HUES48 (cell line): ENCODE results near the gene CDCA8.

Experiments used
- H3K27ac ChIP-seq: one replicate; pipeline ENCODE4 v1.7.0; 2013; ENCODE audit warnings: low read depth, low read length, inconsistent platforms
- H3K27me3 ChIP-seq: 2 replicates; pipeline ENCODE4 v1.6.1; 2013; ENCODE audit warnings: mild to moderate bottlenecking, low read length; ENCODE audit not compliant: control insufficient read depth, insufficient read depth
- H3K36me3 ChIP-seq: 2 replicates; pipeline ENCODE4 v1.6.1; 2013; ENCODE audit warnings: low read length; ENCODE audit not compliant: control insufficient read depth, insufficient read depth
- H3K4me1 ChIP-seq: 2 replicates; pipeline ENCODE4 v1.6.1; 2013; ENCODE audit warnings: mild to moderate bottlenecking, low read length; ENCODE audit not compliant: control insufficient read depth, insufficient read depth
- H3K4me3 ChIP-seq: 2 replicates; pipeline ENCODE4 v1.5.1; 2013; ENCODE audit warnings: mild to moderate bottlenecking, low read depth, low read length
- H3K9ac ChIP-seq: 2 replicates; pipeline ENCODE4 v1.6.1; 2013; ENCODE audit warnings: mild to moderate bottlenecking, low read depth, low read length, moderate library complexity
- H3K9me3 ChIP-seq: 2 replicates; pipeline ENCODE4 v1.6.1; 2013; ENCODE audit warnings: low read length; ENCODE audit not compliant: control insufficient read depth, insufficient read depth

The CDCA8 gene

GRCh38 chr1:37717631-37718030, 25.3 kb downstream of the CDCA8 start:
- Histone ChIP-seq H3K9me3 (no peaks in the 10 kb centered on the region), H3K27me3 (no peaks in the 10 kb centered on the region), H3K36me3 (no peaks in the 10 kb centered on the region), H3K4me3 (no peak overlapping the region), H3K27ac (no peak overlapping the region), H3K4me1 (no peaks in the 10 kb centered on the region), H3K9ac (no peak overlapping the region)

DNA sequence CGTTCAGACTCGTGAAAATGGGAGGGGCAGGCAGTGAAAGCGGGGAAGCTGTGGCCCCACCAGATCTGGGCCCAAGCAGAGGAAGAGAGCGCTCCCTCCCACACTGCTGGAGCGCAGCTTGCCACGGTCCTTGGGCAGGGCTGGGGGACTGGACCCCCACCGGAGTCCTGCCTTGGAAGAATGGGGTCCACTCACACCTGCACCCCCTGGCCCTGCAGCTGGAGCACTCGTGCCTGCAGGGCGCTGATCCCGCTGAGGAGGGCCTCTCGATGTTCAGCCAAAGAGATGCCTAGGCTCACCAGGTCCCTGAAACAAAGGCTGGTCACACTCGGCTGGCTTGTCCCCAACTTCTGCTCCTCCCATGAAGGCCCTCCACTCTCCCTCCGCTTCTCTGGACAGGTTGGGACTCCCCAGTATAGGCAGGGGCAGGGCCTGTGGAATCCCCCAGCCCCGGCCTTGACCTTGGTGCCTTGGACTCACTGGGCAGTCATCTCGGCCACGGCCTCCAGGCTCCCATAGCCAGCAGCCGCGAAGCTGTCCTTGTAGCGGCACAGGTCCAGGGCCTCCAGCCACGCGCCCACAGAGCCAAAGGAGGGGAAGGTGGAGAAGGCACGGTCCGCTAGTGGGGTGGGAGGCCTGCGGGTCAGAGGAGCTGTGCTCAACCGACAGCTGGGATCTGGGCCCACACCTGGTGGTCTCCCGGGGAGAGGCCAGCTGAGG, 26.0 kb downstream of the CDCA8 start:
- no peak overlapping the region for H3K27ac ChIP-seq
- no peak overlapping the region for H3K4me3 ChIP-seq
- H3K27me3 ChIP-seq, result no peaks in the 10 kb centered on the region
- H3K4me1 ChIP-seq, result 0 out of 2 replicates have a peak, but pooled peaks cover under 1% of the 10 kb centered on the region
- H3K36me3 ChIP-seq, result no peaks in the 10 kb centered on the region
- no peaks in the 10 kb centered on the region for H3K9me3 ChIP-seq
- no peak overlapping the region for H3K9ac ChIP-seq

DNA sequence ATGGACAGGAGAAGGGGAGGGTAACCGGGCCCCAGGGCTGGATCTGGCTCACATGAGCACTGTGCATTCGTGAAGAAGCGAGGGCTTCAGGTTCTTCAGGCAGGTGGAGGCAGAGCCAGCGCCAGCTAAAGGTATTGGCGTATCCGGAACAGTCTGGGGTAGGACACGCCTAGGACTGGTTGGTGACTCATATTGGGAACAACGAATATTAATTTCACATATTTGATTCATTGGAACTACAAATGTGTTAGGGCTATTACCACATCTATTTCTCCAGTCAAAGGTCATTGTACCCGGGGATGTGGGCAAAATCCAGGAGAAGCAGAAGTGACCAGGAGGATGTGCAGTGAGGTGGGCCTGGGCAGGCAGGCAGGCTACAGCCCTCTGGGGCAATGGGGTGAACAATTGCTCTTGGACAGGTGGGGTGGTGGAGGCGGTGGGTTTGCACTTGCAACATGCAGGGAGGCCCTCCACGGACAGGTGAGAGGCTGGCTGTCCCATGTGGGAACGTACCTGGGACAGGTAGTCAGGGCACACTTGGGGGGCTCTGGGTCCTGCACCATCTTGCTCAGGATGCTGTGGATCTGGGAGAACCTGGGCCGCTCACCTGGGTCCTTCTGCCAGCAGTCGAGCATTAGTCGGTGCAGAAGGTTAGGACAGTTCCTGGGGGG, 26.7 kb downstream of the CDCA8 start:
- H3K27me3 ChIP-seq, result no peaks in the 10 kb centered on the region
- no peak overlapping the region for H3K27ac ChIP-seq
- no peaks in the 10 kb centered on the region for H3K36me3 ChIP-seq
- no peaks in the 10 kb centered on the region for H3K9me3 ChIP-seq
- H3K4me1 ChIP-seq, result peaks cover 5% of the 10 kb centered on the region; the same call in 1 of the 2 replicates
- H3K9ac ChIP-seq, result no peak overlapping the region
- H3K4me3 ChIP-seq, result no peak overlapping the region

GRCh38 chr1:37719572-37720195, 27.4 kb downstream of the CDCA8 start:
- H3K9me3 ChIP-seq, result no peaks in the 10 kb centered on the region
- no peaks in the 10 kb centered on the region for H3K27me3 ChIP-seq

DNA sequence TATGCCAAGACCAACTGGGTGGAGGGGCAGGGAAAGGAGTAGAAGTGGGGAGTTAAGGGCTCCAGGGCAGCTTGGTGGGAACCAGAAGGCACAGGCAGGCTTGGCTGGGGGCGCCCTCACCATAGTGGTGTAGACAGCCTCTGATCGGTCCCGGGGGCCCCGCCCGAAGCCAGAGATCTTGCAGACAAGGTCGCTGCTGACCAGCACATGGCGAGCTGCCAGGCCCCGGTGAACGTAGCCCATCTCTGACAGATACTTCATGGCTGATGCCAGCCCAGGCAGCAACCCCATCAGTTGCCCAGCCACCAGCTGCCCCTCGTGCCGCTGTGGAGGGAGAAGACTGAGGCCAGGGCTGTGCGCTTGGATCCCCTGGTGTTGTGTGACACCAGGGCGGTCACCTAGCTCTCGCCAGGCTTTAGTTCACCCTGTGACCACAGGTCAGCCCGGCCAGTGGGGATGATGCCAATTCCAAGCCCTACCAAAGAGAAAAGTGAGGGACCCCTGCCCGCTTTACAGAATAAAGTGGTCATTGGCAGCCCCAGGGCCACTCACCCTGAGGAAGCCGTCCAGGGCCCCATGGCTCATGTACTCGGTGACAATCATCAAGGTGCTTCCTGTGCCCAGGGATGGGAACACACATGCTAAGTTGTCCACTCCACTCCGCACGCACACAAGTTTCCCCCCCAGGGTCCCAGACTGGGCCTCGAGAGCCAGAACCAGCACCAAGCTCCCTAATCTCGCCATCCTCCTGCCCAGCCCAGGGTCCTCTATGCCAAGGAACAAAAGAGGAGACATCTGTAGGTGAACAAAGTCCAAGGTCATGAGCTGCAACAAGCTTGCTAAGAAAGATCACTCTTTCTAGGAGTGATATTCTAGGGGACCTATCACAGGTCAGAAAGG, 28.2 kb downstream of the CDCA8 start:
- no peak overlapping the region for H3K27ac ChIP-seq
- no peaks in the 10 kb centered on the region for H3K27me3 ChIP-seq
- H3K9me3 ChIP-seq, result no peaks in the 10 kb centered on the region
- H3K4me1 ChIP-seq, result peaks cover 5% of the 10 kb centered on the region; the same call in 1 of the 2 replicates
- H3K4me3 ChIP-seq, result no peak overlapping the region
- H3K9ac ChIP-seq, result no peak overlapping the region
- H3K36me3 ChIP-seq, result no peaks in the 10 kb centered on the region

More at GRCh38 chr1:37719572-37720195, 27.4 kb downstream of the CDCA8 start:
- Histone ChIP-seq H3K27ac (no peak overlapping the region), H3K4me3 (no peak overlapping the region), H3K4me1 (peaks cover 5% of the 10 kb centered on the region; the same call in 1 of the 2 replicates), H3K36me3 (no peaks in the 10 kb centered on the region), H3K9ac (no peak overlapping the region)

- Histone ChIP-seq H3K9me3 (no peaks in the 10 kb centered on the region), H3K27ac (no peak overlapping the region), H3K4me1 (peaks cover 5% of the 10 kb centered on the region; the same call in 1 of the 2 replicates), H3K9ac (no peak overlapping the region), H3K27me3 (no peaks in the 10 kb centered on the region), H3K36me3 (no peaks in the 10 kb centered on the region), H3K4me3 (no peak overlapping the region)
Measured at GRCh38 chr1:37721565-37721964, 29.2 kb downstream of the CDCA8 start.

DNA sequence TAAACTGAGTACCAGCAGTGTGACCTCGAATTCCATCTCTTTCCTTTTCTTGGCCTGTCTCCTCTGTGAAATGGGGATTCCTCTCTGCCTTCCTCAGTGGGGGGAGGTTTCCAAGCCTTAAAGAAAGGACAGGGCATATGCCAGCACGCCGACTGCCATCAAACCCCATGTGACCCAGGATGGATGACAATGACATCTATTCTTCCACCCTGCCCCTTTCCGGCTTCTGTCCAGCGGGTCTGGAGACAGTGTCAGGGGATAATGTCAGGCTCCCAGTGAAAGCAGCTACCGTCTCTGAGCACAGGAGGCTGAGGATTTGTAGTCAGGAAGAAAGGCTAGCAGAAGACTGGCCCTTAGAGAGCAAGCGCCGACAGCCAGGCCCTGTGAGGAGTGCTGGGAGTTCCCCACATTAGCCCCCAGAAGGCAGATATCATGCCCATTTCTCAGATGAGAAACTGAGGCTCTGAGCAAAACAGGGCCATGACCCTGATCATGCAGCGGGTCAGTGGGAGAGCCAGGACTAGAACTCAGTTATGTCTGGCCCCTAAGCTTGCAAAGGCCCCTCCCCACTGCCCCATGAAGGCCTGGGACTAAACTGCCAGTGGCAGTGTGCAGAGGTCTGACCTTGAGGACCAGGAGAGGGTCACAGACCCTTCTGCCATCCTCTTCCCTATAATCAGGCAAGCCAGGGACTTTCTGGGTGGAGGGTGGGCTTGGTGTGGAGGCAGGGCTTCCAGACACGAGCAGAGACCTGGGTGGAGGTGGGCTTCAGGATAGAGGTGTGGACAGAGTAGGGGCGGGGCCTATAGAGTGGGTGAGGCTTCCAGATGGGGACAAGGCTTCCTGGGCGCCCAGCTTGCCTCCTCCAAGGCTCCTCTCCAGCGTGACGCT, 30.1 kb downstream of the CDCA8 start:
- H3K27me3 ChIP-seq, result no peaks in the 10 kb centered on the region
- H3K4me1 ChIP-seq, result peaks cover 5% of the 10 kb centered on the region; the same call in 1 of the 2 replicates
- H3K9me3 ChIP-seq, result no peaks in the 10 kb centered on the region
- no peak overlapping the region for H3K9ac ChIP-seq
- H3K4me3 ChIP-seq, result no peak overlapping the region
- no peak overlapping the region for H3K27ac ChIP-seq
- H3K36me3 ChIP-seq, result no peaks in the 10 kb centered on the region

GRCh38 chr1:37723072-37723389, 30.7 kb downstream of the CDCA8 start:
- Histone ChIP-seq H3K27me3 (no peaks in the 10 kb centered on the region), H3K4me1 (peaks cover 5% of the 10 kb centered on the region; the same call in 1 of the 2 replicates), H3K4me3 (no peak overlapping the region), H3K36me3 (no peaks in the 10 kb centered on the region), H3K9ac (no peak overlapping the region), H3K27ac (no peak overlapping the region), H3K9me3 (no peaks in the 10 kb centered on the region)

GRCh38 chr1:37723390-37724078, 31.2 kb downstream of the CDCA8 start:
- Histone ChIP-seq H3K4me3 (no peak overlapping the region), H3K4me1 (peaks cover 5% of the 10 kb centered on the region; the same call in 1 of the 2 replicates), H3K27ac (no peak overlapping the region), H3K9me3 (no peaks in the 10 kb centered on the region), H3K27me3 (no peaks in the 10 kb centered on the region), H3K9ac (no peak overlapping the region), H3K36me3 (no peaks in the 10 kb centered on the region)
